Vagina (tissue), 2 donors: ENCODE measurements around the gene S100A1.

Experiments used
- CTCF ChIP-seq, 3 experiments: fragments of 450-650 bp in 2 of 3; fragments of 200-600 bp in 1 of 3; sonication (generic) in 1 of 3; IDR thresholded peaks; one replicate each; pipeline ENCODE4 v1.5.1; 2017 to 2019; ENCODE audit warnings: antibody characterized with exemption in 3 of 3, mild to moderate bottlenecking in 2 of 3, moderate library complexity in 2 of 3
- POLR2A ChIP-seq, 2 donors: fragments of 450-650 bp; IDR thresholded peaks; one replicate each; pipeline ENCODE4 v1.6.1; 2017; ENCODE audit warnings: antibody characterized with exemption in 2 of 2, mild to moderate bottlenecking in 2 of 2, moderate library complexity in 2 of 2
- POLR2AphosphoS5 ChIP-seq, 2 donors: sonication (generic); formaldehyde crosslinking; IDR thresholded peaks; one replicate each; pipeline ENCODE4 v1.9.0; 2017; ENCODE audit warnings: antibody characterized with exemption in 2 of 2, mild to moderate bottlenecking in 2 of 2, low read depth in 1 of 2; ENCODE audit not compliant: insufficient read depth in 1 of 2

- TF ChIP-seq POLR2AphosphoS5 (IDR thresholded peaks at IDR 0.05; ENCODE audit: insufficient read depth in 1 of 2, low read depth in 1 of 2) (peak; percentile 51 to 68), CTCF (IDR thresholded peaks at IDR 0.05) (no peak), POLR2A (IDR thresholded peaks at IDR 0.05) (peak in 1 of 2 donors; percentile 18)
Measured at GRCh38 chr1:153608742-153609584, 19.3 kb upstream of the S100A1 start.
